ENCODE measurements around the gene MBLAC1.
A peak's percentile ranks its signal among the peaks of the same experiment; 100 is the strongest.

The MBLAC1 gene

DNA sequence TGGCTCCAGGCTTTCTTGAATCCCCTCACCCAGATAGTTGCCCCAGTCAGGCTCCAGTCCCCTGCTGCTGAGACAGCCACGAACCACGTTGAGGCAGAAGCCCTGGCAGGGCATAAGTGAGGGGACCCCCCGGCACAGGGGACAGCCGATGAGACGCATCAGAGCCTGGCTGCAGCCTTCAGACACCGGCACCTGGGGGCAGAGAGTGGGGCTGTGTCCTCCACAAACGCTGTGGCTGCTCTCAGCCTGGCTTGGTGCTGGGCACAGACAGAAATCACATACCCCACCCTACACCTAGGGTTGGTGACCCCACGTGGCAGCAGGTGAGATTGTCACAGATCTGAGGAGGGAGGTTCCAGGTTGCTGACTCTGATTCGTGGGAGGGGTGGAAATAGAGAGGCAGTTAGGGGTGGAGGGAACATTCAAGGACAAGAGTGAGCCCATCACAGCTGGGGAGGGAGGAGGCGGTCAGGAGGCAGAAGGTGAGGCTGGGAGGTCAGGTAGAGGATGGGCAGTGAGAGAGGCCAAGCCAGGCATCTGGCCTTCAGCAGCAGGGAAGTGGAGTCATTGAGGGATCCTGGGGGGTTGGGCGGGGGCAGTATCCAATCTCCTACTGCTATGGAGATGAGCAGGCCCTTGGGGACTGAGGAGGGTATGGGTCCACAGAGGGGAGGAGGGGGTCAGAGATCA, 47.2 kb downstream of the MBLAC1 start:
- no peak for DNase-seq

- no peak for DNase-seq
Observed at GRCh38 chr7:100174582-100174981, 47.8 kb downstream of the MBLAC1 start.

GRCh38 chr7:100175296-100175935, 48.6 kb downstream of the MBLAC1 start:
- DNase-seq, result no peak

DNA sequence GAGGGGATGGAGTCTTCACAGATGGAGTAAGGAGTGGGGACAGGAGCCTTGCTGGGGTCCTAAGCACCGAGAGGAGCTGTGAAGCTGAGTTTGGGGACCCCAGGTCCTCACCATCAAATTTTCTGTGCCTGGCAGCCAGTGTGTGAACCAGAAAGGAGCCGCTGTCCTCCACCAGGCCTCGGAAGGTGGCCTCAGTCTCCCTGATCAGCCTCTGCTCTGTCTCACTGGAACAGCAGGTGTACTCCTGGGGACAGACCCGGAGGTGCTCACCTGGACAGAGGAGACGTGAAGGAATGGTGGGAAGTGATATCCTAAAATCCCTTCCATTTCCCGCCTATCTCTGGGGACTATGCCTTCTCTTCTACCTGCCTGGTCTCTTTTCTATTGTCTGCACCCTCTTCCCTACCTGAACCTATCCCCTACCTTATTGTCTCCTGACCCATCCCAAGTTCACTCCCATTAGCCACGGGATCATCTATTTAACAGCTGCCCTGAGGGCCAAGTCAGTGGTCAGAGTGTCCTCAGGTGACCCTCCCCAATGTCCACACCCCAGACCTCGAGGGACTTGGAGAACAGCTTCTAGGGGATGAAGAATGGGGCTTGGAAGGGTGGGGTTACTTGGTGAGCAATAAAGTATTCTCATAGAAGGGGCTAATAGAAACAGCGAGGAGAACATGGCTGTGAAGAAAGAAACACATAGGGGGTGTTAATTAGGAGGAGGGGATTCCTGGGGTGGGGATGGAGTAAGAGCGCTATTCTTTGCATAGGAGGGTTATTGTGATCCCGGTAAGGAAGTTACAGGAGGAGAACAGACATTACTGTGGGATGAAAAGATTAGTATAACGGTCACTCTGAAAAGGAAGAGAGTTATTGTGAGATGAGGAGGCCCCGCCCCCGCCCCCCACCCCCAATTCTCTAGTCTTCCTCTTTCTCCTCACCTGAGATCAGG, 49.6 kb downstream of the MBLAC1 start:
- DNase-seq, result no peak

GRCh38 chr7:100177045-100178001, 50.6 kb downstream of the MBLAC1 start, which contains the start of the genes GPC2 and STAG3:
Gene GPC2 (minus strand): TSS chr7:100177381. CDS start chr7:100177199, 182 bp downstream.
Gene STAG3 (plus strand): TSS chr7:100177918. CDS start chr7:100180557, 2,639 bp downstream.
- peak; percentile 84 for DNase-seq
